Smooth muscle cell (in vitro differentiated cells): ENCODE results near the gene MAN1C1. TPM values are rescaled to one million over a fixed set of nuclear protein-coding genes. Genes with fewer than 3 reads are reported as not detected.

ENCODE experiments used
- DNase-seq: peaks from one replicate; lab custom pipeline; 2025; ENCODE audit not compliant: unreplicated experiment; lab: John Stamatoyannopoulos, UW
- H2AFZ ChIP-seq: fragments of 200-600 bp; sonication (generic); 2 replicates; pipeline ENCODE4 v1.6.0; 2016; ENCODE audit warnings: antibody characterized with exemption, low read depth, mild to moderate bottlenecking
- H3F3A ChIP-seq: fragments of 200-600 bp; sonication (generic); 2 replicates; pipeline ENCODE4 v1.6.0; 2017; ENCODE audit warnings: antibody characterized with exemption, low read depth
- H3K27ac ChIP-seq: fragments of 200-600 bp; sonication (generic); 2 replicates; pipeline ENCODE4 v1.5.1; 2016; ENCODE audit warnings: low read depth, mild to moderate bottlenecking
- H3K27me3 ChIP-seq: fragments of 200-600 bp; sonication (generic); 2 replicates; pipeline ENCODE4 v1.6.1; 2016; ENCODE audit warnings: low read depth, mild to moderate bottlenecking
- H3K36me3 ChIP-seq: fragments of 200-600 bp; sonication (generic); 2 replicates; pipeline ENCODE4 v1.5.1; 2016; ENCODE audit warnings: low read depth
- H3K4me1 ChIP-seq: fragments of 200-600 bp; sonication (generic); 2 replicates; pipeline ENCODE4 v1.5.1; 2016; ENCODE audit warnings: low read depth
- H3K4me2 ChIP-seq: fragments of 200-600 bp; sonication (generic); 2 replicates; pipeline ENCODE4 v1.6.0; 2016; ENCODE audit warnings: mild to moderate bottlenecking
- H3K4me3 ChIP-seq: fragments of 200-600 bp; sonication (generic); 2 replicates; pipeline ENCODE4 v1.5.1; 2016; ENCODE audit warnings: mild to moderate bottlenecking
- H3K79me2 ChIP-seq: fragments of 200-600 bp; sonication (generic); 2 replicates; pipeline ENCODE4 v1.6.0; 2016; ENCODE audit warnings: low read depth, mild to moderate bottlenecking
- H3K9ac ChIP-seq: fragments of 200-600 bp; sonication (generic); 2 replicates; pipeline ENCODE4 v1.6.0; 2016; ENCODE audit warnings: low read depth
- H3K9me3 ChIP-seq: fragments of 200-600 bp; sonication (generic); replicated peaks from 2 replicates; pipeline ENCODE4 v1.5.1; 2016; ENCODE audit warnings: low read depth
- H4K20me1 ChIP-seq: fragments of 200-600 bp; sonication (generic); 2 replicates; pipeline ENCODE4 v1.6.0; 2016; ENCODE audit warnings: low read depth
- WGBS: methylation state at CpG from one replicate; pipeline ENCODE4 v1.1.7; 2016; ENCODE audit warnings: low lambda C conversion rate; 5-methylcytosine and 5-hydroxymethylcytosine counted together
- polyA plus RNA-seq: library from polyadenylated mRNA; unstranded; fragments of >200 nt; fragmentation: Nextera tagmentation; extraction: Ambion mirVana; gene quantifications from 2 replicates; pipeline ENCODE4 v1.2.1, GENCODE V29; 2016
- total RNA-seq: library from RNA; depleted of rRNA; stranded (reverse); fragments of >200 nt; gene quantifications from 2 replicates; pipeline ENCODE4 v1.2.3, GENCODE V29; 2014
- TF ChIP-seq, protein P1 (sequence below): fragments of 200-600 bp; sonication (generic); IDR thresholded peaks from 2 replicates; pipeline ENCODE4 v1.5.1; 2017; ENCODE audit warnings: borderline replicate concordance, mild to moderate bottlenecking, antibody characterized with exemption; ENCODE audit not compliant: insufficient read depth, poor library complexity, severe bottlenecking

The MAN1C1 gene
- total and polyA plus RNA-seq, 2 experiments from 2014 or later = 4.4 to 10.5 TPM

DNA sequence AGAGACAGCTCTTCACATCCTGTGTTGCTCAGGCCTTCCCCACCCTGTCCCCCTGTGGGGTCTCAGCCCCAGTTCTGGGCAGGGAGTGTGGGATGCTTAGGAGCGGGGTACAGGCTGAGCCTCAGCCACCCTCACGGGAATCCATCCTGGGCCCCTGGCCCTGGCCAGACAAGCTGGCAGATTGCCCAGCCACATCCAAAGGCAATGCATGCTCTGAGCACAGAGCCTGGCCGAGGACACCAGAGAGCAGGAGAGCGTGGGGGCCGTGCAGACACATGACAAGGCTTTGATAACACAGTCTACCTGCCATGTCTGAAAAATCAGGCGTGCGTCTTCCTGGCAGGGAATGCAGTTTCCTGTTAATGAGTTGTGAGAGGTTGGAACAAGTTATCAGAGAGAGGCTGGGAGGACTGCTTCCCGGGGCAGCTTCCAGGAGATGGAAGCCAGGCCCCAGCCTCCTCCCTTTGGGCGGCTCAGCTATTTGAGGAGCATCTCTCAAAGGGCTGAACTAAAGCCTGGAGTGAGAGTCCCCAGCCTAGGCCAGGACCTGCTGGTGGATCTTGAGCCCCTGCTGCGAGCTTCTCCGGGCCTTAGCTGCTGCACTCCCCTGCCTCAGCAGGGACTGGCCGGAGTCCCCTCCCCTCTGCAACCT, 111.2 kb downstream of the MAN1C1 start:
- H3K27ac ChIP-seq = no peak overlapping the region
- no peak overlapping the region for H3K4me3 ChIP-seq
- no peak overlapping the region for H3K9ac ChIP-seq
- H4K20me1 ChIP-seq = peaks cover 12% of the 10 kb centered on the region
- no peaks in the 10 kb centered on the region for H3K79me2 ChIP-seq
- no peaks in the 10 kb centered on the region for H3K27me3 ChIP-seq
- 37% methylated on average over 12 of the region's 12 CpGs for WGBS
- peaks cover 22% of the 10 kb centered on the region for H3K4me1 ChIP-seq
- no peak for DNase-seq
- no peaks in the 10 kb centered on the region for H3F3A ChIP-seq
- no peaks in the 10 kb centered on the region for H3K9me3 ChIP-seq
- no peaks in the 10 kb centered on the region for H3K36me3 ChIP-seq
- peak overlapping the region; percentile 33 for H3K4me2 ChIP-seq
- TF ChIP-seq, protein P1, sequence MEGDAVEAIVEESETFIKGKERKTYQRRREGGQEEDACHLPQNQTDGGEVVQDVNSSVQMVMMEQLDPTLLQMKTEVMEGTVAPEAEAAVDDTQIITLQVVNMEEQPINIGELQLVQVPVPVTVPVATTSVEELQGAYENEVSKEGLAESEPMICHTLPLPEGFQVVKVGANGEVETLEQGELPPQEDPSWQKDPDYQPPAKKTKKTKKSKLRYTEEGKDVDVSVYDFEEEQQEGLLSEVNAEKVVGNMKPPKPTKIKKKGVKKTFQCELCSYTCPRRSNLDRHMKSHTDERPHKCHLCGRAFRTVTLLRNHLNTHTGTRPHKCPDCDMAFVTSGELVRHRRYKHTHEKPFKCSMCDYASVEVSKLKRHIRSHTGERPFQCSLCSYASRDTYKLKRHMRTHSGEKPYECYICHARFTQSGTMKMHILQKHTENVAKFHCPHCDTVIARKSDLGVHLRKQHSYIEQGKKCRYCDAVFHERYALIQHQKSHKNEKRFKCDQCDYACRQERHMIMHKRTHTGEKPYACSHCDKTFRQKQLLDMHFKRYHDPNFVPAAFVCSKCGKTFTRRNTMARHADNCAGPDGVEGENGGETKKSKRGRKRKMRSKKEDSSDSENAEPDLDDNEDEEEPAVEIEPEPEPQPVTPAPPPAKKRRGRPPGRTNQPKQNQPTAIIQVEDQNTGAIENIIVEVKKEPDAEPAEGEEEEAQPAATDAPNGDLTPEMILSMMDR = no peak
- no peak overlapping the region for H2AFZ ChIP-seq

DNA sequence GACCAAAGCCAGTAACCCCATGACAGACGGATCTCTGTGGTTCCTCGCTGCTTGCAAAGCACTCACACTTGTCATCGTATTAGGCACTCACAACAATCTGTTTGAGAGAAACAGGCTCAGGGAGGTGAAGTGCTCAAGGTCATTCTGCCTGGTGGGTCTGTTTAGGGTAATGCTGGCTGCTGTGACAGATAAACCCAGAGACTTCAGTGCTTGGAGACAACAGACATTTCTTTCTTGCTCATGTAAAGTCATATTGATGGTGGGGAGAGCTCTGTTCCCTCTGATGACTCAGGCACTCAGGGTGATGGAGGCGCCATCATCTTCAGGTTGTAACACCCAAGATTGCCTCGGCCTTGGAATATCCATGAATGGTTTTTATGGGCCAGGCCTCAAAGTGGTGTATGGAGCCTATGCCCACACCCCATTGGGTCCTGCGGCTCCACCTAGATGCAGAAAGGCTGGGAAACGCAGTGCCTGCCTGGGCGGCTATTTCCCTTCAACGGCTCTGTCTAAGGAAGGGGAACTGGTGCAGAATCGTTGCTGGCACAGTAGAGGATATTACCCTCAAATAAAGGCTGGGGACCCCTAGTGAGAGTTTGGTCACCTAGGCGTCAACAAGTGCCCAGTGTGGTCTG, 111.8 kb downstream of the MAN1C1 start:
- H3K9me3 ChIP-seq = no peaks in the 10 kb centered on the region
- WGBS = 76% methylated on average over 11 of the region's 11 CpGs
- H3K9ac ChIP-seq = no peak overlapping the region
- no peaks in the 10 kb centered on the region for H3K79me2 ChIP-seq
- no peak for DNase-seq
- no peaks in the 10 kb centered on the region for H3F3A ChIP-seq
- H4K20me1 ChIP-seq = peaks cover 12% of the 10 kb centered on the region
- TF ChIP-seq, protein P1 = no peak
- no peaks in the 10 kb centered on the region for H3K27me3 ChIP-seq
- H3K36me3 ChIP-seq = no peaks in the 10 kb centered on the region
- no peak overlapping the region for H3K27ac ChIP-seq
- H2AFZ ChIP-seq = no peak overlapping the region
- peaks cover 22% of the 10 kb centered on the region for H3K4me1 ChIP-seq
- H3K4me3 ChIP-seq = no peak overlapping the region
- H3K4me2 ChIP-seq = no peak overlapping the region

DNA sequence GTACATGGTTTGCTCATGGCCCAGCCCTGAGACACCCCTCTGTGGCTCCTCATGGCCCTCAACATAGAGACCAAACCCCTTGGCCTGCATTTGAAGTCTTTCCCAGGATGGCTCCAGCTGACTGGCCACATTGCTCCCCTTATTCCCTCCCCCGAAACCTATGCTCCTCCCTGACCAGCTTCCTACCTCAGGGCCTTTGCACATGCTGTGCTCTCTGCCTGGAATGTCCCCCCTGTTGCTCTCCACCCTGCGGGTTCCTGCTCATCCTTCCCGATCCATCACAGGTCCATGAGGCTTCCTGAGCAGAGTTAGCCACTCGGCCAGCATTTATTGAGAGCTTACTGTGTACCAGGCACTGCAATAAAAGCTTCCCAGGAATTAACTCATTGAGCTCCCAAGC, 112.5 kb downstream of the MAN1C1 start:
- no peaks in the 10 kb centered on the region for H3K27me3 ChIP-seq
- no peak overlapping the region for H3K27ac ChIP-seq
- no peak overlapping the region for H3K4me3 ChIP-seq
- no peaks in the 10 kb centered on the region for H3F3A ChIP-seq
- no peak overlapping the region for H2AFZ ChIP-seq
- H3K4me2 ChIP-seq = no peak overlapping the region
- no peaks in the 10 kb centered on the region for H3K9me3 ChIP-seq
- no peaks in the 10 kb centered on the region for H3K79me2 ChIP-seq
- H3K36me3 ChIP-seq = no peaks in the 10 kb centered on the region
- TF ChIP-seq, protein P1 = no peak
- no peak overlapping the region for H3K9ac ChIP-seq
- 93% methylated on average over 4 of the region's 4 CpGs for WGBS
- H4K20me1 ChIP-seq = peaks cover 12% of the 10 kb centered on the region
- peaks cover 22% of the 10 kb centered on the region for H3K4me1 ChIP-seq
- no peak for DNase-seq
